Memory B cell (primary cell): ENCODE results near the gene MIS12.

ENCODE experiments used
- ATAC-seq: fragments of 150-1000 bp; cut with Tn5 transposase; 2 replicates; pipeline ENCODE4 v1.10.0; 2021; ENCODE audit warnings: low read depth, mild to moderate bottlenecking, moderate library complexity
- DNase-seq, 2 donors: peaks; one replicate each; pipeline ENCODE4 v3.0.0; 2022; ENCODE audit warnings: low spot score in 2 of 2
- H3K27ac Mint-ChIP-seq: one replicate; pipeline ENCODE4 v1.8.0; 2022; ENCODE audit warnings: mild to moderate bottlenecking, moderate library complexity, mixed read lengths
- H3K27me3 Mint-ChIP-seq: one replicate; pipeline ENCODE4 v1.8.0; 2022; ENCODE audit warnings: mixed read lengths
- H3K36me3 Mint-ChIP-seq: one replicate; pipeline ENCODE4 v1.8.0; 2022; ENCODE audit warnings: mild to moderate bottlenecking, mixed read lengths
- H3K4me1 Mint-ChIP-seq: one replicate; pipeline ENCODE4 v1.8.0; 2022; ENCODE audit warnings: mixed read lengths
- H3K4me3 Mint-ChIP-seq: one replicate; pipeline ENCODE4 v1.8.0; 2022; ENCODE audit warnings: mild to moderate bottlenecking, moderate library complexity, mixed read lengths
- H3K9me3 Mint-ChIP-seq: one replicate; pipeline ENCODE4 v1.8.0; 2022; ENCODE audit warnings: mixed read lengths

MIS12 gene

GRCh38 chr17:5509482-5509881, 23.1 kb downstream of the MIS12 start:
- Mint-ChIP-seq H3K4me3 (no peak overlapping the region), H3K27ac (no peak overlapping the region), H3K27me3 (no peaks in the 10 kb centered on the region), H3K4me1 (peaks cover 6% of the 10 kb centered on the region), H3K9me3 (peaks cover 3% of the 10 kb centered on the region), H3K36me3 (peaks cover 24% of the 10 kb centered on the region)
- DNase-seq (no peak), ATAC-seq (no peak)

GRCh38 chr17:5510771-5511170, 24.4 kb downstream of the MIS12 start:
- H3K36me3 Mint-ChIP-seq, result peaks cover 34% of the 10 kb centered on the region
- H3K9me3 Mint-ChIP-seq, result peaks cover 3% of the 10 kb centered on the region
- peaks cover 6% of the 10 kb centered on the region for H3K4me1 Mint-ChIP-seq
- no peaks in the 10 kb centered on the region for H3K27me3 Mint-ChIP-seq
- no peak overlapping the region for H3K27ac Mint-ChIP-seq
- no peak for DNase-seq
- ATAC-seq, result no peak
- no peak overlapping the region for H3K4me3 Mint-ChIP-seq

- Mint-ChIP-seq H3K36me3 (peaks cover 41% of the 10 kb centered on the region), H3K27ac (peak overlapping the region; percentile 71), H3K9me3 (peaks cover 3% of the 10 kb centered on the region), H3K27me3 (no peaks in the 10 kb centered on the region), H3K4me3 (no peak overlapping the region), H3K4me1 (peaks cover 6% of the 10 kb centered on the region)
- no peak for ATAC-seq
- DNase-seq, result no peak
These were observed 25.2 kb downstream of the MIS12 start for GRCh38 chr17:5511401-5512225.

- peaks cover 3% of the 10 kb centered on the region for H3K9me3 Mint-ChIP-seq
- no peak for DNase-seq
These were observed 27.3 kb downstream of the MIS12 start for GRCh38 chr17:5513628-5514027.

GRCh38 chr17:5514976-5515375, 28.6 kb downstream of the MIS12 start:
- Mint-ChIP-seq H3K27ac (no peak overlapping the region), H3K9me3 (peaks cover 3% of the 10 kb centered on the region), H3K4me1 (peaks cover 6% of the 10 kb centered on the region), H3K36me3 (peaks cover 53% of the 10 kb centered on the region), H3K4me3 (no peak overlapping the region), H3K27me3 (no peaks in the 10 kb centered on the region)
- ATAC-seq (no peak), DNase-seq (no peak)

More at GRCh38 chr17:5513628-5514027, 27.3 kb downstream of the MIS12 start:
- no peak overlapping the region for H3K4me3 Mint-ChIP-seq
- H3K27ac Mint-ChIP-seq, result no peak overlapping the region
- peaks cover 6% of the 10 kb centered on the region for H3K4me1 Mint-ChIP-seq
- H3K36me3 Mint-ChIP-seq, result peaks cover 53% of the 10 kb centered on the region
- no peaks in the 10 kb centered on the region for H3K27me3 Mint-ChIP-seq
- ATAC-seq, result no peak

GRCh38 chr17:5516060-5516792, 29.9 kb downstream of the MIS12 start:
- Mint-ChIP-seq H3K27ac (peak overlapping the region; percentile 10), H3K4me3 (no peak overlapping the region), H3K4me1 (peaks cover 6% of the 10 kb centered on the region), H3K36me3 (peaks cover 57% of the 10 kb centered on the region), H3K27me3 (no peaks in the 10 kb centered on the region), H3K9me3 (peaks cover 3% of the 10 kb centered on the region)
- ATAC-seq (no peak), DNase-seq (no peak)

- Mint-ChIP-seq H3K27ac (no peak overlapping the region), H3K9me3 (no peaks in the 10 kb centered on the region), H3K36me3 (peaks cover 37% of the 10 kb centered on the region), H3K27me3 (no peaks in the 10 kb centered on the region), H3K4me1 (no peaks in the 10 kb centered on the region), H3K4me3 (no peak overlapping the region)
- DNase-seq (no peak), ATAC-seq (no peak)
These were observed 36.1 kb downstream of the MIS12 start for GRCh38 chr17:5522476-5522875.

GRCh38 chr17:5523249-5523648, 36.9 kb downstream of the MIS12 start:
- Mint-ChIP-seq H3K4me3 (no peak overlapping the region), H3K27me3 (no peaks in the 10 kb centered on the region), H3K36me3 (peaks cover 33% of the 10 kb centered on the region), H3K4me1 (no peaks in the 10 kb centered on the region), H3K9me3 (no peaks in the 10 kb centered on the region), H3K27ac (no peak overlapping the region)
- ATAC-seq, result no peak
- no peak for DNase-seq

GRCh38 chr17:5526821-5527598, 40.6 kb downstream of the MIS12 start:
- DNase-seq (no peak), ATAC-seq (no peak)
- H3K27ac Mint-ChIP-seq, result no peak overlapping the region
- H3K9me3 Mint-ChIP-seq, result no peaks in the 10 kb centered on the region
- H3K4me3 Mint-ChIP-seq, result no peak overlapping the region
- no peaks in the 10 kb centered on the region for H3K4me1 Mint-ChIP-seq
- no peaks in the 10 kb centered on the region for H3K27me3 Mint-ChIP-seq
- H3K36me3 Mint-ChIP-seq, result peaks cover 49% of the 10 kb centered on the region

GRCh38 chr17:5527601-5528250, 41.4 kb downstream of the MIS12 start:
- Mint-ChIP-seq H3K4me1 (no peaks in the 10 kb centered on the region), H3K36me3 (peaks cover 51% of the 10 kb centered on the region), H3K4me3 (no peak overlapping the region), H3K27me3 (no peaks in the 10 kb centered on the region), H3K9me3 (no peaks in the 10 kb centered on the region), H3K27ac (no peak overlapping the region)
- no peak for ATAC-seq
- DNase-seq, result no peak

DNA sequence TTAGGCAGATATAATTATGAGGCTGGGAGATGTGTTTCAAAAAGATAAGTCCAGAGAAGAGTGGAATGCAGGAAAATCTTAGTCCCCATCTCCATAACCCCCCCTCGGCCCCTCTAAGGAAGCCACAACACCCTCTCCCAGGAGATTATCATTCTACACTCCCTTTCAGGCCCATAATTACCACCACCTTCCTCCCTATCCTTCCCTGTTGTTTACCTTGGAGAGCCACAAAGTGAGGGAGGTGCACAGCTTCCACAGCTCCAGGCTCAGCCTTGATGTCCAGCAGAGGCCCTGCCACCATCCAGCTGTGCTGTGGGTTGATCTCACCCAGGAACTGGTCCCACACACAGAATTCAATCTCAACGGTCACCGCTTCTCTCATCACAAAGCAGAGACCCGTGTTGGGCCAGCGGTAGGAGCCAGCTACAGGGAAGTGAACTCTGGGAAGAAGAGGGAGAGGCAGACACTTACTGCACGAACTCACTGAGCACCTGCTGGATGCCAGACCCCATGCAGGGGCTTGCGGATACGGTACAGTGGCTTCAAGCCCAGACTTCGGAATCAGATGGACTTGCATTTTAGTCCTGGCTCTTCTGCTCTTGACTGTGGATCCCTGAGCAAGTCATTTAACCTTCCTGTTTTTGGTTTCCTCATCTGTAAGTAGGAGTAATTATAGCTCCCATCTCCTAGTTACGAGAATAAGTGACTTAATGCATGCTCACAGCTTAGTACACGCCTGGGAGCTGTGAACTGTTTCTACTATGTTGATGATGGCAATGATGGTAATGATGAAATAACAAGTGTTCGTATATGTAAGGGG, 44.1 kb downstream of the MIS12 start:
- no peak for DNase-seq
- H3K9me3 Mint-ChIP-seq, result no peaks in the 10 kb centered on the region
- no peak overlapping the region for H3K4me3 Mint-ChIP-seq
- H3K4me1 Mint-ChIP-seq, result no peaks in the 10 kb centered on the region
- peaks cover 46% of the 10 kb centered on the region for H3K36me3 Mint-ChIP-seq
- ATAC-seq, result no peak
- H3K27ac Mint-ChIP-seq, result no peak overlapping the region
- no peaks in the 10 kb centered on the region for H3K27me3 Mint-ChIP-seq

- ATAC-seq (no peak), DNase-seq (no peak)
- peaks cover 49% of the 10 kb centered on the region for H3K36me3 Mint-ChIP-seq
- no peaks in the 10 kb centered on the region for H3K9me3 Mint-ChIP-seq
- no peak overlapping the region for H3K27ac Mint-ChIP-seq
- no peaks in the 10 kb centered on the region for H3K4me1 Mint-ChIP-seq
- no peak overlapping the region for H3K4me3 Mint-ChIP-seq
- H3K27me3 Mint-ChIP-seq, result no peaks in the 10 kb centered on the region
These were observed 44.7 kb downstream of the MIS12 start for GRCh38 chr17:5531085-5531418.

- ATAC-seq, result no peak
- no peak overlapping the region for H3K4me3 Mint-ChIP-seq
- H3K4me1 Mint-ChIP-seq, result no peaks in the 10 kb centered on the region
- peaks cover 52% of the 10 kb centered on the region for H3K36me3 Mint-ChIP-seq
- no peak for DNase-seq
- H3K27ac Mint-ChIP-seq, result no peak overlapping the region
- H3K9me3 Mint-ChIP-seq, result no peaks in the 10 kb centered on the region
- H3K27me3 Mint-ChIP-seq, result no peaks in the 10 kb centered on the region
These were observed 46.2 kb downstream of the MIS12 start for GRCh38 chr17:5532581-5532980.
